ENCODE results near the gene PITPNC1.
"Not testable (repeated sequence)": the region's sequence is repeated elsewhere in the genome, so short reads cannot be mapped to it uniquely, and the experiment has no call there.

Gene PITPNC1

GRCh38 chr17:67401598-67402504, 24.8 kb downstream of the PITPNC1 start:
- DNase-seq: no peak

- DNase-seq: no peak
These were observed 26.0 kb downstream of the PITPNC1 start for GRCh38 chr17:67403065-67403464.

DNA sequence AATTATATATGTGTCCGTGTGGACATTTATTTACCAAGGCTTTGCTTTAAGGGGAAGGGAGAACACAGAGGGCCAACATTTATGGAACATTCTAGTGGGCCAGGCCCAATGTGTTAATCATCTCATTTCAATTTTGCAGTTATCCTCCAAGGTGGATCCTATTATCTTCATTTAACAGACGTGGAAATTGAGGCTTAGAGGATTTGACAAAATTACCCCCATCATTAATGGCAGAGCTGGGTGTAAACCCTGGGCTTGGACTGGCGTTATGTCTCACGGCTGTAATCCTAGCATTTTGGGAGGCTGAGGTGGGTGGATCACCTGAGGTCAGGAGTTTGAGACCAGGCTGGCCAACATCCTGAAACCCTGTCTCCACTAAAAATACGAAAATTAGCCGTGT, 26.4 kb downstream of the PITPNC1 start:
- no peak for DNase-seq

GRCh38 chr17:67408455-67408830, 31.4 kb downstream of the PITPNC1 start:
- DNase-seq: not testable (repeated sequence)

GRCh38 chr17:67411397-67411796, 34.3 kb downstream of the PITPNC1 start:
- DNase-seq: no peak

GRCh38 chr17:67412032-67412431, 35.0 kb downstream of the PITPNC1 start:
- DNase-seq: no peak

- DNase-seq: no peak
These were observed 35.9 kb downstream of the PITPNC1 start for GRCh38 chr17:67412941-67413340.

DNA sequence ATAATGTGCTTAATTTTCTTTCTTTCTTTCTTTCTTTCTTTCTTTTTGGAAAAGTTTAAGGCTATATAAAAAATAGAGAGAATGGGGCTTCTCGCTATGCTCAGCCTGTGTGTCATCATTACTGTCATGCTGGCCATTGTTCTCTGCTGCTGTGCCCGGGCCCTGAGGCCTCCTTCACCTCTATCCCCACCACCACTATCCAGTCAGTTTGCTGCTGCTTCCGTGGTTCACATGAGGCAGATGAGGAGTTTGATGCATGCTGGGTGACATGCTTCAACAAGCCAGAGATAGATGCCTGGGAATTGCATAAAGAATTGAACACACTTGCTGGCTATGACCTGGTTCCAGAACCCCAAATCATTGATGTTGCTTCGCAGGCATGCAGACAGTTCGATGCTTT, 36.3 kb downstream of the PITPNC1 start:
- no peak for DNase-seq

- DNase-seq: no peak
These were observed 37.0 kb downstream of the PITPNC1 start for GRCh38 chr17:67414130-67414529.

DNA sequence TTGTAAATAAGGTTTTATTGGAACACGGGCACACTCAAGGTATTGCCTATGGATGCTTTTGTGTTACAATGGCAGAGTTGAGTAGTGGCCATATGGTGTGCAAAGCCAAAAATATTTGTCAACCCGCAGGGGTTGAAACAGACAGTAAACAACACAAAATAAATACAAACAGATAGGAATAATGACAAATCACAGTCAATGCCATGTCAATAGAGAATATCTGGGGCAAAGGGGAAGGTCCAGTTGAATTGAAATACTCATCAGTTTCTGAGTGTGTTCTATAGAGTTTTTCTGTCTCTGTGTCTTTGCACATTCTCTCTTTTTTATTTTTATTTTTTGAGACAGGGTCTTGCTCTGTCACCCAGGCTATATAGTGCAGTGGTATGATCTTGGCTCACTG, 37.5 kb downstream of the PITPNC1 start:
- no peak for DNase-seq

- no peak for DNase-seq
These were observed 38.2 kb downstream of the PITPNC1 start for GRCh38 chr17:67415291-67415690.

DNA sequence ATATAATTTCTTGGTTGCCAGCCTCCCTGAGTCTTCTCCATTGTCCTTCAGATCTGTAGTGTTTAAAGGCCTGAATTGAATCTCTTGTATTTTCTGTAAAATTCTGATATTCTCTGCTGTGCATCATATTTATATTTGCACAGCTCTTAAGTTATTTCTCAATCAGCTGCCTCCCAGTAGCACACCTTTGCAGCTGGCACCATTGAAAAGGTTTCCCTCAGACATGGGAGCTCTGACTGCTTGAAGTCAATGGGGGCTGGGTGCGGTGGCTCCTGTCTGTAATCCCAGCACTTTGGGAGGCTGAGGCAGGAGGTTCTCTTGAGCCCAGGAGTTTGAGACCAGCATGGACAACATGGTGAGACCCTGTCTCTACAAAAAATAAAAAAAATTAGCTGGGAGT, 40.4 kb downstream of the PITPNC1 start:
- DNase-seq: no peak

DNA sequence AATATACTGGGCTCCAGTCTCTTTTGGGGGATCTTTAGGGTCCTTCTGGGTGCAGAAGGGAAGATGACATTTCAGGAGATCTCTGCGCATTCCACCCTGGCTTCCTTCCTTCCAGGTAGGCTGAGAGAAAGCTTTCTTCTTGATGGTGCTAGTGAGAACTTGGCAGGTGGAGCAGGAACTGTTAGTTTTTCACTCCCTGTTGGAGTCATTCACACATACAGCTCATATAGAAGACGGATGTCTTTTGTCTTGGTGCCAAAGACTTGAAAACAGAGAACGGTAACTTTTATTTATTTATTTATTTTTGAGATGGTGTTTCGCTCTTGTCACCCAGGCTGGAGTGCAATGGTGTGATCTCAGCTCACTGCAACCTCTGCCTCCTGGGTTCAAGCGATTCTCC, 43.9 kb downstream of the PITPNC1 start:
- DNase-seq: no peak

DNA sequence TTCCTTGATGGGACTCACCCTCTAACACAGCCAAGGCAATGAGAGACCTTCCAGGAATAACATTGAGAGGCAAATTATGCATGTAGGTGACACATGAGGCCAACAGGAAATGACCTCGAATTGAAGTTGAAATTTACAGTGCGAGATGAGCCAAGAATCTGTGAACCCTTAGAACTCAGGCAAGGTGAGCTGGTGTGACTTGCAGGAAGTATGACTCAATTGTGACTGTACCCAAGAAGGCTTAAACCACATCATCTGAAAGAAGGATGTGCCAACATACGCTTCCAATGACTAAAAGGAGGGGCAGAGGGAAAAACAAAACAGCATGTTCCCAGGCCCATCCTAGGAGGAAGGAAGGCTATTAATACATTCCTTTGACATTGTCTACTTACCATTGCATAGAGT, 44.8 kb downstream of the PITPNC1 start:
- DNase-seq: no peak

DNA sequence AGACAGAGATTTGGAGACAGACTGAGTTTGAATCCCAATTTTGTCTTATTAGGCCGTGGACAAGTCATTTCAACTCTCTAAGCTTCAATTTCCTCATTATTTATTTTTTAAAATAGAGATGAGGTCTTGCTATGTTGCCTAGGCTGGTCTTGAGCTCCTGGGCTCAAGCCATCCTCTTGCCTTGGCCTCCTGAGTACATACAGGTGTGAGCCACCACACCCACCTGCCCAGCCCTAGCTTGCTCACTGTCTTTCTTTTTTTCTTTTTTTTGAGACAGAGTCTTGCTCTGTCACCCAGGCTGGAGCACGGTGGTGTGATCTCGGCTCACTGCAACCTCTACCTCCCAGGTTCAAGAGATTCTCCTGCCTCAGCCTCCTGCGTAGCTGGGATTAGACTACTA, 45.2 kb downstream of the PITPNC1 start:
- DNase-seq: not testable (repeated sequence)

DNA sequence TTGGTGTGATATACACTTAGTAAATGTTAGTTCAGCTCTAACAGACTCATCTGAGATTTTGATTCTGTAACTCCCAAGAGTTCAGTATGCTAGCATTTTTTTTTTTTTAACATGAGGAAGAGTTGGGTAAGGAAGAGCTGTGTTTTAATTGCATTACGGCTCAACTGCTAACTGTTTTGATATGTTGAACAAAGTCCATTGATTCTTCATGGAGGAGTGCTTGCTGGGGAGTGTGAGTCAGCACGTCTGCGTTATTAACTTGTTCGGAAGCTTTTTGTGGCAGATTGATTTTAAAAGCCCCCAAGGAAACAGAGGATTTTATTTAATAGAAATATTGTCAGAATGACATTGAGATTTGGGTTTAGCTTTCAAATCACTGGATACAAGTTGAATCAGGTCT, 45.8 kb downstream of the PITPNC1 start:
- DNase-seq: no peak

GRCh38 chr17:67425571-67426160, 48.6 kb downstream of the PITPNC1 start:
- no peak for DNase-seq

DNA sequence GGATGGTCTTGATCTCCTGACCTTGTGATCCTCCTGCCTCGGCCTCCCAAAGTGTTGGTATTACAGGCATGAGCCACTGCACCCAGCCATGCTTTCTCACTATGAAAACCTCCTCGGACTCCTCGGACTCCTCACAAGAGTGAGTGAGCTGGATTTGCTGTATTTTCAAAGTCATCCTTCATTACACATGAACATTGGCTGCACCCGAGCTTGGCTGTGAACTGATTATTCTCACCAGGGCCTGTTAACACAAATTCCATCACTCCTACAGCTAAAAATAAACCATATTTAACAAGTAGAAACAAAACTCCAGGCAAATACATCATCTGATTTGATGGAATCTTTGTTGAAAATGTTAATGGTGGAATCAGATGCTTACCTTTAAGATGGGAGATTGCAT, 50.3 kb downstream of the PITPNC1 start:
- DNase-seq: no peak

DNA sequence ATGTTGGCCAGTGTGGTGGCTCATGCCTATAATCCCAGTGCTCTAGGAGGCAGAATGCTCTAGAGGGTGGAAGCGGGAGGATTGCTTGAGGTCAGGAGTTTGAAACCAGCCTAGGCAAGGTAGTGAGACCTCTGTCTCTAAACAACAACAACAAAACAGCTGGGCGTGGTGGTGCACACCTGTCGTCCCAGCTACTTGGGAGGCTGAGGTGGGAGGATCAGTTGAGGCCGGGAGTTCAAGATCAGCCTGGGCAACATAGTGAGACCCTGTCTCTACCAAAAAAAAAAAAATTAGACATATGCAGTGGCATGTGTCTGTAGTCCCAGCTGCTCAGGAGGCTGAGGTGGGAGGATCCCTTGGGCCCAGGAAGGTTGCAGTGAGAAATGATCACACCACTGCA, 53.4 kb downstream of the PITPNC1 start:
- DNase-seq: not testable (repeated sequence)

DNA sequence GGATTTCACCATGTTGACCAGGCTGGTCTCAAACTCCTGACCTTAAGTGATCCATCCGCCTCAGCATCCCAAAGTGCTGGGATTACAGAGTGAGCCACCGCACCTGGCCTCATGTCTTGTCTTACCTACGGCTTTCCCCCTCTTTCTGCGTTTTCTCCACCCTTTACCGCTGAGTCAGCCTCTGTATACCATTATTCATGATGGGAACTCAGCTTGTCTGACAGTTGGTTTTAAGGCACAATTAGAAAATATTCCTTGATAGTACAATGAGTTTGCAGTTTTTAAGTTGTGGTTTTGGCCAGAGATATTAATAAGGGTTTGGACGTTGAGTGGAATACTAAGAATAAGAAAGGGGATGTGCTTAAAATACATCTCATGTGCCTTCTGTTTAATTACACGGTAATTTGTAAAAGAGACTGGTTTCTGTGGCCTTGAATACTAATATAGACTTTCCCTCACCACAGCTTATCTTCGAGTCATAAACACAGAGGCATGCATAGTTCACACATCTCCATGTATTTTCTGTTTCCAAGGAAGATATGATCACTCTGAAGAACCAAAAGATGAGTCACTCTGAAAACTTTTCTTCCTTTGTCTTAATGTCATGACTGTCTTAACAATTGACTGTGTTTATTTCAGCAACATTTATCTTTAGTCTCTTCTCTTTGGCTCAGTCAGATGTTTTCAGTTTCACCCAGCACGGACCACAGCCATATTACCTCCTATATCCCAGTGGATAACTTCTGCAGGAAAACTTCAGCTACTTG, 54.4 kb downstream of the PITPNC1 start:
- no peak for DNase-seq

GRCh38 chr17:67433248-67433924, 56.3 kb downstream of the PITPNC1 start:
- no peak for DNase-seq

GRCh38 chr17:67434061-67434525, 57.0 kb downstream of the PITPNC1 start:
- peak; percentile 13 to 46 for DNase-seq

GRCh38 chr17:67435122-67435521, 58.0 kb downstream of the PITPNC1 start:
- no peak for DNase-seq
